Activated naive CD4-positive, alpha-beta T cell treated with anti-CD3 and anti-CD28 coated beads, Interleukin-2, amount 50 U/mL, for 72 hours (primary cell): ENCODE measurements around the gene BET1L. TPM values are rescaled to one million over a fixed set of nuclear protein-coding genes. Genes with fewer than 3 reads are reported as not detected.

ENCODE experiments used
- ATAC-seq, 2 donors: fragments of 150-1000 bp; cut with Tn5 transposase; 2 replicates each; pipeline ENCODE4 v1.10.0; 2021; ENCODE audit warnings: mild to moderate bottlenecking in 2 of 2, moderate library complexity in 2 of 2
- DNase-seq, 2 donors: peaks; one replicate each; pipeline ENCODE4 v3.0.0; 2021 to 2022; ENCODE audit warnings: low spot score in 2 of 2
- H3K27ac Mint-ChIP-seq, 2 donors: one replicate each; pipeline ENCODE4 v1.8.0; 2022; ENCODE audit warnings: mild to moderate bottlenecking in 2 of 2, mixed read lengths in 2 of 2
- H3K36me3 Mint-ChIP-seq, 2 donors: one replicate each; pipeline ENCODE4 v1.8.0; 2022; ENCODE audit warnings: mixed read lengths in 2 of 2
- H3K9me3 Mint-ChIP-seq, 2 donors: one replicate each; pipeline ENCODE4 v1.8.0; 2022; ENCODE audit warnings: mixed read lengths in 2 of 2
- total RNA-seq, 2 donors: library from RNA; stranded (reverse); gene quantifications; one replicate each; pipeline ENCODE4 v1.2.3, GENCODE V29; 2022

The BET1L gene
- total RNA-seq, 2 donors from 2014 or later: 53.3 to 81.6 TPM

- ATAC-seq (no peak), DNase-seq (peak in 1 of 2 donors; percentile 24)
- Mint-ChIP-seq H3K9me3 (no peaks in the 10 kb centered on the region), H3K27ac (peak overlapping the region; percentile 99 to 100), H3K36me3 (peaks cover 46 to 49% of the 10 kb centered on the region in 2 donors)
Measured at GRCh38 chr11:206526-207207, 532 bp downstream of the BET1L start.

- Mint-ChIP-seq H3K27ac (peak overlapping the region; percentile 99 to 100), H3K9me3 (no peaks in the 10 kb centered on the region), H3K36me3 (peaks cover 41 to 44% of the 10 kb centered on the region in 2 donors)
- peak in 1 of 2 donors; percentile 2 for DNase-seq
- no peak for ATAC-seq
Measured at GRCh38 chr11:206002-206384, 1.2 kb downstream of the BET1L start.

GRCh38 chr11:205221-206001 lies 1.8 kb downstream of the BET1L start:
- Mint-ChIP-seq H3K27ac (peak overlapping the region in 1 of 2 donors; percentile 99), H3K9me3 (no peaks in the 10 kb centered on the region), H3K36me3 (peaks cover 41 to 42% of the 10 kb centered on the region in 2 donors)
- DNase-seq (peak in 1 of 2 donors; percentile 1), ATAC-seq (no peak)

GRCh38 chr11:204587-205109 lies 2.6 kb downstream of the BET1L start:
- no peak overlapping the region for H3K27ac Mint-ChIP-seq
- no peaks in the 10 kb centered on the region for H3K9me3 Mint-ChIP-seq
- DNase-seq (peak in 1 of 2 donors; percentile 1), ATAC-seq (no peak)
- H3K36me3 Mint-ChIP-seq: peaks cover 33 to 34% of the 10 kb centered on the region in 2 donors

GRCh38 chr11:203945-204586 lies 3.1 kb downstream of the BET1L start:
- peak overlapping the region; percentile 86 to 95 for H3K27ac Mint-ChIP-seq
- peaks cover 27 to 32% of the 10 kb centered on the region in 2 donors for H3K36me3 Mint-ChIP-seq
- peak in 1 of 2 donors; percentile 1 for DNase-seq
- H3K9me3 Mint-ChIP-seq: no peaks in the 10 kb centered on the region
- ATAC-seq: no peak

- Mint-ChIP-seq H3K9me3 (no peaks in the 10 kb centered on the region), H3K27ac (peak overlapping the region; percentile 86 to 95), H3K36me3 (peaks cover 24 to 30% of the 10 kb centered on the region in 2 donors)
- DNase-seq: peak in 1 of 2 donors; percentile 3
- no peak for ATAC-seq
Measured at GRCh38 chr11:203056-203944, 3.9 kb downstream of the BET1L start.

GRCh38 chr11:202490-202889 lies 4.7 kb downstream of the BET1L start:
- Mint-ChIP-seq H3K36me3 (peaks cover 15 to 22% of the 10 kb centered on the region in 2 donors), H3K27ac (peak overlapping the region; percentile 86 to 95), H3K9me3 (no peaks in the 10 kb centered on the region)
- DNase-seq (peak in 1 of 2 donors; percentile 2), ATAC-seq (no peak)

- ATAC-seq (peak in 1 of 2 donors; percentile 41), DNase-seq (peak in 1 of 2 donors; percentile 2)
- peaks cover 11 to 17% of the 10 kb centered on the region in 2 donors for H3K36me3 Mint-ChIP-seq
- peak overlapping the region; percentile 86 to 95 for H3K27ac Mint-ChIP-seq
- no peaks in the 10 kb centered on the region for H3K9me3 Mint-ChIP-seq
Measured at GRCh38 chr11:201966-202365, 5.2 kb downstream of the BET1L start.

- Mint-ChIP-seq H3K36me3 (peaks cover 0 to 10% of the 10 kb centered on the region in 2 donors), H3K9me3 (no peaks in the 10 kb centered on the region), H3K27ac (peak overlapping the region; percentile 44 to 86)
- DNase-seq (no peak), ATAC-seq (no peak)
Measured at GRCh38 chr11:200224-201003, 6.8 kb downstream of the BET1L start.

GRCh38 chr11:199782-200181 lies 7.4 kb downstream of the BET1L start:
- peak in 1 of 2 donors; percentile 2 for DNase-seq
- ATAC-seq: no peak

GRCh38 chr11:199004-199581 lies 8.1 kb downstream of the BET1L start:
- DNase-seq (peak in 1 of 2 donors; percentile 1), ATAC-seq (no peak)
- Mint-ChIP-seq H3K9me3 (no peaks in the 10 kb centered on the region), H3K27ac (no peak overlapping the region), H3K36me3 (peaks cover 0 to 10% of the 10 kb centered on the region in 2 donors)

More at GRCh38 chr11:199782-200181, 7.4 kb downstream of the BET1L start:
- H3K27ac Mint-ChIP-seq: peak overlapping the region in 1 of 2 donors; percentile 86
- no peaks in the 10 kb centered on the region for H3K9me3 Mint-ChIP-seq
- H3K36me3 Mint-ChIP-seq: peaks cover 0 to 10% of the 10 kb centered on the region in 2 donors

- DNase-seq (peak in 1 of 2 donors; percentile 1), ATAC-seq (no peak)
- Mint-ChIP-seq H3K9me3 (no peaks in the 10 kb centered on the region), H3K27ac (peak overlapping the region; percentile 86 to 89), H3K36me3 (peaks cover 0 to 6% of the 10 kb centered on the region in 2 donors)
Measured at GRCh38 chr11:198236-198806, 8.9 kb downstream of the BET1L start.

GRCh38 chr11:197741-198235 lies 9.4 kb downstream of the BET1L start:
- peaks cover 0 to 1% of the 10 kb centered on the region in 2 donors for H3K36me3 Mint-ChIP-seq
- no peak for ATAC-seq
- H3K9me3 Mint-ChIP-seq: no peaks in the 10 kb centered on the region
- H3K27ac Mint-ChIP-seq: peak overlapping the region in 1 of 2 donors; percentile 89
- DNase-seq: peak in 1 of 2 donors; percentile 1
